ENCODE results near the gene ORAI2. TPM values are rescaled to one million over a fixed set of nuclear protein-coding genes. Genes with fewer than 3 reads are reported as not detected.

ORAI2 gene
- total RNA-seq, 4 donors from 2014 or later: 0.30 to 9.1 (median 5.1) TPM

GRCh38 chr7:102445674-102446071 lies 12.3 kb downstream of the ORAI2 start:
- Histone ChIP-seq H3K27me3 (no peaks in the 10 kb centered on the region), H3K36me3 (peaks cover 0 to 37% (median 0%) of the 10 kb centered on the region in 3 donors), H3K4me3 (no peak overlapping the region), H3K9me3 (no peaks in the 10 kb centered on the region), H3K4me1 (peaks cover 0 to 2% (median 0%) of the 10 kb centered on the region in 3 donors), H3K27ac (no peak overlapping the region)
- 94 to 100% methylated on average over 2 of the region's 2 CpGs for WGBS, 2 donors
- no peak for TF ChIP-seq POLR2A (IDR thresholded peaks at IDR 0.05)
- intact Hi-C loops (cut with DNase I): no loop called here
- no peak for DNase-seq

GRCh38 chr7:102446387-102447156 lies 13.2 kb downstream of the ORAI2 start:
- TF ChIP-seq CTCF (IDR thresholded peaks at IDR 0.05) (no peak), POLR2A (IDR thresholded peaks at IDR 0.05) (no peak)
- H3K27ac ChIP-seq: no peak overlapping the region
- WGBS, 2 donors: 83 to 91% methylated on average over 14 to 19 of the region's 41 CpGs
- no peaks in the 10 kb centered on the region for H3K9me3 ChIP-seq
- DNase-seq: no peak
- H3K4me1 ChIP-seq: peaks cover 0 to 4% (median 3%) of the 10 kb centered on the region in 3 donors
- no peaks in the 10 kb centered on the region for H3K27me3 ChIP-seq
- peaks cover 0 to 36% (median 0%) of the 10 kb centered on the region in 3 donors for H3K36me3 ChIP-seq
- H3K4me3 ChIP-seq: no peak overlapping the region
- intact Hi-C loops (cut with DNase I): no loop called here

GRCh38 chr7:102447311-102447710 lies 13.9 kb downstream of the ORAI2 start:
- Histone ChIP-seq H3K4me1 (peaks cover 0 to 7% (median 6%) of the 10 kb centered on the region in 3 donors), H3K27ac (no peak overlapping the region), H3K27me3 (no peaks in the 10 kb centered on the region), H3K36me3 (peaks cover 0 to 29% (median 0%) of the 10 kb centered on the region in 3 donors), H3K9me3 (no peaks in the 10 kb centered on the region), H3K4me3 (no peak overlapping the region)
- 88 to 100% methylated on average over 2 to 11 of the region's 14 CpGs for WGBS, 2 donors
- TF ChIP-seq CTCF (IDR thresholded peaks at IDR 0.05): no peak
- no peak for TF ChIP-seq POLR2A (IDR thresholded peaks at IDR 0.05)
- DNase-seq: no peak
- intact Hi-C loops (cut with DNase I): no loop called here

GRCh38 chr7:102449136-102449535 lies 15.8 kb downstream of the ORAI2 start:
- intact Hi-C loops (cut with DNase I): no loop called here
- Histone ChIP-seq H3K9me3 (no peaks in the 10 kb centered on the region), H3K4me1 (peaks cover 0 to 7% (median 6%) of the 10 kb centered on the region in 3 donors), H3K4me3 (no peak overlapping the region), H3K27me3 (no peaks in the 10 kb centered on the region), H3K36me3 (peaks cover 0 to 27% (median 0%) of the 10 kb centered on the region in 3 donors), H3K27ac (no peak overlapping the region)
- no peak for DNase-seq
- no peak for TF ChIP-seq POLR2A (IDR thresholded peaks at IDR 0.05)
- no peak for TF ChIP-seq CTCF (IDR thresholded peaks at IDR 0.05)
- WGBS, 2 donors: 94 to 95% methylated on average over 10 to 15 of the region's 15 CpGs

- intact Hi-C loops (cut with DNase I): no loop called here
- peaks cover 0 to 26% (median 0%) of the 10 kb centered on the region in 3 donors for H3K36me3 ChIP-seq
- H3K27ac ChIP-seq: no peak overlapping the region
- DNase-seq: no peak
- no peak overlapping the region for H3K4me3 ChIP-seq
- TF ChIP-seq CTCF (IDR thresholded peaks at IDR 0.05): no peak
- no peaks in the 10 kb centered on the region for H3K27me3 ChIP-seq
- no peaks in the 10 kb centered on the region for H3K9me3 ChIP-seq
- 59 to 63% methylated on average over 4 to 6 of the region's 6 CpGs for WGBS, 2 donors
- peaks cover 0 to 7% (median 6%) of the 10 kb centered on the region in 3 donors for H3K4me1 ChIP-seq
These were observed 16.9 kb downstream of the ORAI2 start for GRCh38 chr7:102450242-102450641.

Measured in esophagus squamous epithelium (tissue), 5 donors.